ACC112 (cell line): ENCODE measurements around the gene ENTPD1.
"Not testable (repeated sequence)": the region's sequence is repeated elsewhere in the genome, so short reads cannot be mapped to it uniquely, and the experiment has no call there.

Experiments
- H2AFZ ChIP-seq: fragments of 200-600 bp; sonication (generic); one replicate; pipeline ENCODE4 v1.6.0; 2017; ENCODE audit warnings: antibody characterized with exemption, low read length; ENCODE audit not compliant: unreplicated experiment
- H3K27ac ChIP-seq: fragments of 200-600 bp; sonication (generic); 2 replicates; pipeline ENCODE4 v1.5.1; 2014; ENCODE audit warnings: low read depth, mild to moderate bottlenecking, antibody characterized with exemption, low read length, moderate library complexity
- H3K27me3 ChIP-seq: fragments of 200-600 bp; sonication (generic); 2 replicates; pipeline ENCODE4 v1.6.1; 2014; ENCODE audit warnings: mild to moderate bottlenecking, antibody characterized with exemption, low read length, moderate library complexity, mixed read lengths; ENCODE audit not compliant: insufficient read depth
- H3K36me3 ChIP-seq: fragments of 200-600 bp; sonication (generic); 2 replicates; pipeline ENCODE4 v1.6.1; 2016; ENCODE audit warnings: mild to moderate bottlenecking, antibody characterized with exemption, low read length, moderate library complexity, mixed read lengths; ENCODE audit not compliant: insufficient read depth
- H3K4me1 ChIP-seq: fragments of 200-600 bp; sonication (generic); one replicate; pipeline ENCODE4 v1.6.1; 2016; ENCODE audit warnings: low read length, mixed read lengths; ENCODE audit not compliant: insufficient read depth, unreplicated experiment, control insufficient read depth
- H3K4me3 ChIP-seq: fragments of 200-600 bp; sonication (generic); 2 replicates; pipeline ENCODE4 v1.5.1; 2014; ENCODE audit warnings: mild to moderate bottlenecking, low read depth, low read length
- H3K79me2 ChIP-seq: fragments of 200-600 bp; sonication (generic); one replicate; pipeline ENCODE4 v1.6.0; 2016; ENCODE audit warnings: low read length; ENCODE audit not compliant: control insufficient read depth, unreplicated experiment, insufficient read depth

ENTPD1 gene

DNA sequence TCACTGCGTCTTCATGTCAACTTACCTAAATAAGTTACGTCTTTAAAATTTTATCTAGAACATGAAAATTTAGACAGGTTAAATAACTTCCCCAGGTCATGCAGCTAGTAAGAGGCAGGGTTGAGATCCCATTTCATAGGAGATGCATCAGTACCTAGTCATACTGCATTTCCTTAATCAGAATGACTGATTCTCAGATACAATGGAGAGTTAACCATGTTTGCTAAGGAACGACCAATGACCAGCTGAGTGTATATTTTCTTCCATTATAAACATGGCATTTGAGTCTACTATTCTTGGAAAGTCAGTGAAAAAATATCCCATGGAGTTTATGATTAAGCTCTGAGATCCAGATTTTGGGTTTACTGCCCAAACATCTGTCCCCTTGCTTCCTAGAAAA lies 39.6 kb downstream of the ENTPD1 start:
- peaks cover 9% of the 10 kb centered on the region for H3K4me1 ChIP-seq
- H3K79me2 ChIP-seq, result no peaks in the 10 kb centered on the region
- no peak overlapping the region for H3K27ac ChIP-seq

GRCh38 chr10:95796504-95796903 lies 40.5 kb downstream of the ENTPD1 start:
- H3K4me1 ChIP-seq, result peaks cover 4% of the 10 kb centered on the region
- H3K27ac ChIP-seq, result no peak overlapping the region
- H2AFZ ChIP-seq, result no peak overlapping the region
- H3K27me3 ChIP-seq, result no peaks in the 10 kb centered on the region
- no peaks in the 10 kb centered on the region for H3K36me3 ChIP-seq
- H3K4me3 ChIP-seq, result no peak overlapping the region
- no peaks in the 10 kb centered on the region for H3K79me2 ChIP-seq

More for the DNA sequence above, 39.6 kb downstream of the ENTPD1 start:
- Histone ChIP-seq H3K36me3 (no peaks in the 10 kb centered on the region), H2AFZ (no peak overlapping the region), H3K27me3 (no peaks in the 10 kb centered on the region), H3K4me3 (no peak overlapping the region)

- Histone ChIP-seq H3K27me3 (no peaks in the 10 kb centered on the region), H3K27ac (no peak overlapping the region), H3K4me1 (no peaks in the 10 kb centered on the region), H3K79me2 (no peaks in the 10 kb centered on the region), H3K4me3 (no peak overlapping the region), H2AFZ (no peak overlapping the region), H3K36me3 (no peaks in the 10 kb centered on the region)
These were observed 42.3 kb downstream of the ENTPD1 start for GRCh38 chr10:95798096-95798855.

- not testable (repeated sequence) for H3K27me3 ChIP-seq, H3K4me3 ChIP-seq, H3K79me2 ChIP-seq, H2AFZ ChIP-seq, H3K27ac ChIP-seq, H3K36me3 ChIP-seq, H3K4me1 ChIP-seq
These were observed 44.3 kb downstream of the ENTPD1 start for GRCh38 chr10:95800286-95800685.

- H3K4me1 ChIP-seq, H3K79me2 ChIP-seq, H3K27me3 ChIP-seq, H3K4me3 ChIP-seq, H2AFZ ChIP-seq, H3K27ac ChIP-seq, H3K36me3 ChIP-seq: not testable (repeated sequence)
These were observed 50.9 kb downstream of the ENTPD1 start for GRCh38 chr10:95806687-95807380.

GRCh38 chr10:95808705-95809308 lies 52.8 kb downstream of the ENTPD1 start:
- not testable (repeated sequence) for H3K36me3 ChIP-seq, H3K4me3 ChIP-seq, H3K27ac ChIP-seq, H3K4me1 ChIP-seq, H2AFZ ChIP-seq, H3K79me2 ChIP-seq, H3K27me3 ChIP-seq

GRCh38 chr10:95809370-95810197 lies 53.6 kb downstream of the ENTPD1 start:
- Histone ChIP-seq H3K36me3 (no peaks in the 10 kb centered on the region), H3K4me1 (peaks cover 9% of the 10 kb centered on the region), H2AFZ (no peak overlapping the region), H3K27ac (no peak overlapping the region), H3K4me3 (no peak overlapping the region), H3K79me2 (no peaks in the 10 kb centered on the region), H3K27me3 (peaks cover 3% of the 10 kb centered on the region)

GRCh38 chr10:95810198-95810976 lies 54.4 kb downstream of the ENTPD1 start:
- no peaks in the 10 kb centered on the region for H3K79me2 ChIP-seq
- H3K4me1 ChIP-seq, result peaks cover 10% of the 10 kb centered on the region
- H2AFZ ChIP-seq, result no peak overlapping the region
- no peak overlapping the region for H3K4me3 ChIP-seq
- no peak overlapping the region for H3K27ac ChIP-seq
- H3K36me3 ChIP-seq, result no peaks in the 10 kb centered on the region
- peaks cover 3% of the 10 kb centered on the region for H3K27me3 ChIP-seq

DNA sequence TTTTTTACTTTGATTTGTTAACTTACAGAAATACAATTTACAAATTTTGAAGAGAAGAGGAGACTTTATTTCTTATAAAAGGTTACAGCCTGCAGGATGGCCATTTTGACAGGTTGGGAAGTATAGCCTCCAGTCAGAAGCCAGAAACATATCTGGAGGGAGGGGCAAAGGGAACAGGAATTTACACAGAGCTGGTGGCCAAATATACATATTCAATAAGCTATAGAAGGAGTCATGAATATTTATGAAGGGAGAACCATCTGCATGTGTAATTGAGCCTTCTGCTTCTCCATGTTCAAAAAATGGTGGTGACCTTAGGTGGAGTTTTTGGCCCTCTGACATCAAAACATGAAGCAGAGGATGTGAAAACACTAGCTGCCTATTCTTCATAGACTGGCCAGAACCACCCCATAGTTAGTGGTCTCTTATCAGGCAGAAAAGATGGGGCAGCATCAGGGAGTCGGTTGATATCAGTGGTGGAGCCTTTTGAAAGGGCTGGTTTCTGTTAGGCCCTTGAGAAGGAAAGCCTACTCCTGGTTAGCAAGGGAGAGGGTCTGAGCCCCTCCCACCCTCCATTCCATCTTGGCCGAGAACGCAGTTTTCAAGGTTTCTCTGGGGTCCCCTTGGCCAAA lies 57.2 kb downstream of the ENTPD1 start:
- Histone ChIP-seq H3K27me3 (no peaks in the 10 kb centered on the region; the same call in 1 of the 2 replicates), H3K27ac (no peak overlapping the region), H3K36me3 (no peaks in the 10 kb centered on the region), H3K79me2 (no peaks in the 10 kb centered on the region), H3K4me1 (peaks cover 11% of the 10 kb centered on the region), H2AFZ (no peak overlapping the region), H3K4me3 (no peak overlapping the region)
